CD4-positive, alpha-beta T cell treated with Interleukin-4 for 1 hour (primary cell): ENCODE measurements around the gene MDFIC2.

Experiments
- DNase-seq, 2 donors: peaks; one replicate each; pipeline ENCODE4 v3.0.0-alpha.2; 2020 to 2022

The MDFIC2 gene

GRCh38 chr3:70177881-70178645 is 134.4 kb downstream of the MDFIC2 start:
- no peak for DNase-seq

DNA sequence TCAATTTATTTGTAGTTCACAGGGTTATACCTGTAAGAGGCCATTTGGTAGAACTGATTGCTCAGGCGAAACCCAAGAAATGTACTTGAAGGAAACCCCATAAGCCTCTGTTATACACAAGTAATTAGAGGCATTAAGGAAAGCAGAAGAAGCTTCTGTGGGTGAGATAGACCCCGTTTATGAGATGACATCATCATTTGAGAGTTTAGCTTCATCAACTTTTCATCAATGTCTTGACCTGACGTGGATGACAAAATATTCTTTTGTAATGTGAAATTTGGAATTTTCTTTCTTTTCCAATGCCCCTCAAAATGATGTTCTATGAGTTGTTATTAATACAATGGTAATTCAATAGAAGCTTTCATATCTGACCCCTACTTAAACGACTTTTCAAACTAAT is 136.2 kb downstream of the MDFIC2 start:
- DNase-seq: no peak

DNA sequence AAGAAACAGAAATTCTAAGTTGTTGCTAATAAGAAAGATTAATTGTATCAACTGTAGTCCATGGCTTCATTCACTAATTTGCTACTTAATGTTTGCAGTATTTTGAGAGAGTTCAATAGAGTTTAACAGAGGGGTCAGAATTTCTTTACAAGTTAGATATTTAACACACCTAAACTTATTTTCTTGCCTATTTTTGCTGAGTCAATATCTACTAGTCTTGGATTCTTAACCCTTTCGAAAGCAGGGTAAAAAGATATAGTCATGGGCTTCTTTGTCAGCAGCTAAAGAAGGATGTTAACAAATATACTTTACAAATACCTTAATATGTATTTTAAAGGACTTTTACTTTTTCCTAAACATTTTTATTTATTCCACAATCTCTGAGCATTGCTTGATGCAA is 155.6 kb downstream of the MDFIC2 start:
- DNase-seq: no peak

DNA sequence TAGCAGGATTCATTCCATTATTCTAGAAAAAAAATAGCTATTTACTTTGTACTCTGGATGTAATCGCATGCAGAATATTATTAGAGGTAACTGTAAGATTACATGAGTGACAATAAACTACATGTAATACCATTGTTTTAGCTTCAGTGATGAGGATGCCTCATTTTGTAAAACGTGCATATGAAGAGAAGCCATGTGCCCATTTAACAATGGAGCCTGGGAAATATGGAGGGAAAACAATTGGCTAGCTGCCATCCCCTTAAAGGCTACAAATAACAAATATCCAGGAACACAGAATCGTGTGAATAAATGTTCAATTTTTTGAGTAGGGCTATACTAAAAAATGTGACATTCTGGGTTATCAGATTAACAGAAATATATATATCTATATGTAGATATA is 161.8 kb downstream of the MDFIC2 start:
- no peak for DNase-seq

DNA sequence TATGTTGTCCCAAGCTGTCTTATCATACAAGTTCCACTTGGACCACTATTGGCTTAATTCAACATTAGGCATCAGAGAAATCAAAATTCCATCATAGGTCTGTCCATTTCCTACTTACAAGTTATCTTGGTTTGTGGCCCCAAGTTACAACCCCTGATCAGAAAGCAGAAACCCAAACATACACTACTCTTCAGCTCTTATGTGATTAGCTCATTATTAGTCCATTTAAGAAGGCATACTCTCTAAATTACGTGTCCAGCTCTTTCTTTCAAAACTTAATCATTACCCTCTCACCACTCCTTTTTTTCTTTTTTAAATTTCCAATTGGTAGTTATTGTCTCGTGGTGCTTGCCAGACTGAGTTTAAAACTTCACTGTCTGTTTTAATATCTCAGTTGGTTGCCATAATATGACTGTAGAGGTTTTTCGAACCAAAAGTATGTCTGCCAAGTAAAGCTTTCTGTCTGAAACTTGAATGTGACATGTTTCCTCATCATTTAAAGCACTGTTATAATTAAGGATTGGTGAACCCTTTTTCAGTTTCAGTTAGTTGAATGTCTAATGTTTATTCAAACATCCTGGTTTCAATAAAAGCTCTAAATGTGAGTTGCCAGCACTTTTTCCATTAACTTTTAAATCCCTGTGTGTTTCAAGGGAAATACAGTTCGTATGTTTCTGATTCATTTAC is 162.6 kb downstream of the MDFIC2 start:
- no peak for DNase-seq
